HG03025 (cell line): Measurements from ENCODE around the gene PDE1C.
A peak's percentile ranks its signal among the peaks of the same experiment; 100 is the strongest.
"Not testable (repeated sequence)": the region's sequence is repeated elsewhere in the genome, so short reads cannot be mapped to it uniquely, and the experiment has no call there.

ENCODE experiments used
- ATAC-seq: cut with Tn5 transposase; IDR thresholded peaks from one replicate; pipeline ENCODE4 v1.9.1; 2021; ENCODE audit warnings: mild to moderate bottlenecking, moderate library complexity; ENCODE audit not compliant: unreplicated experiment, low FRiP score

Gene PDE1C

DNA sequence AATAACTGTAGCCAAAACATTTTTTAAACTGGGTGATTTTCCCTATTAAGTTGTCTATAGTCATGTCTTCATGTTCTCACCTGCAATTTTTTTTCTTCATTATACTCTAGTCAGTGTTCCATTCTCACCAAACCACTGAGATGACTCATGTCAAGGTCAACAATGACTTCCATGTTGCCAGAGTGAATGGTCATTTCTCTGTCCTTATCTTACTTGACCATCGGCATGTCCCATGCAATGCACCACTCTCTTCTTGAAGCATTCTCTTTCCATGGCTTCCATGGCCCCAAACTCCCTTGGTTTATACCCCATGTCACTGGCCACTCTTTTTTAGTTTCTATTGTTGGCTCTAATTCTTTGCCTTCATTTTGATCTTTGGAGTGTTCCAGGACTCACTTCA lies 209.3 kb downstream of the PDE1C start:
- no peak for ATAC-seq

DNA sequence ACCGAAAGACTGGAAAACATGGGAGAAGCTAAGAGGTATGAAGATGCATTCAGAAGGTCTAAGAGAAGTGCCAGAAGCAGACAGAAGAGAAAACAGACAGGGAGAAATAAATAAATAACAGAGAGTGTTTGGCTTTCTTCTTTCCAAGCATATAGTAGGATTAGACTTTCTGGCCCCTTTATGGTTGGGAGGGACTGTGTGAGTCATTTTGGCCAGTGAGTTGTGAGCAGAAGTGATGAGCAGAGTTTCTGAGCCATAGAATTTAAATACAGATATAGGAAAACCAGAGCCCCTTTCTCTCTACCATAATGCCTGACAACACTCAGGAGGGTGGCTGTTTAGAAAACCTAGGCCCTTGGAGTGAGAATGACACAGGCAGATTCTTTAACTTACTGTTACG lies 212.2 kb downstream of the PDE1C start:
- ATAC-seq: no peak

DNA sequence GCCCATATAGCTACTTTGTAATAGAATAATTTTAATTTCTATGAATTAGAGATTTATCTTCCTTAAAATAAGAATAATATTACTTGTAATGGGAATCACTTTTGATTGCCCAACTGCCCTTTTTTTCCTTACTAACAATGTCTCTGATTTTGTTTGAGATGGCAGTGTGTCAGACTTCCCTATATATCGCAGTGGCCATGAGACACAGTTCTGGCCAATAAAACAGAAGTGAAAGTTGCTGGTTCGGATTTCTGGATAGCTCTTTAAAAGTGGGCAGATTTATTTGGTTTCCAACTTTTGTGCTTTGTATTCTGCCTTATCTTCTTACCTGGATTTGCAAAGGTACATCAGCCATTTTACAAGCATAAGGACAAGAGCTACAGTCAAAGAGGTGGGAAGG lies 213.0 kb downstream of the PDE1C start:
- no peak for ATAC-seq

- ATAC-seq: no peak
These were observed 213.9 kb downstream of the PDE1C start for GRCh38 chr7:31856337-31856736.

DNA sequence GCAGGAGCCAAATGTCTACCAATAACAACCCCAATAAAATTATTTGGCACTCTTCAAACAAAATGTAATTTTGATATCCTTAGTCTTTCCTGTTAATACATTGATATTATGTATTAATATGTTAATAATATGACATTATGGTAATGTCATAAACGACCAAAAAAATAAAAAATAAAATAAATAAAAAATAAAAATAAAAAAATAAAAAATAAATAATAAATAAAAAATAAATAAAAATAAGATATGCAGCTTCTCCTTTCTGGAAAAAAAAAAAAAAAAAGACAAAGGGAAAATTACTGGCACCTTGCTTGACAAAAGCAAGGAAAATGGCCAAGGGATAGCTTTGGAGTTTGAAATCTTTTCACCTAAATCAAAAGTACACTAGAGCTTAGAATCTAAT lies 214.7 kb downstream of the PDE1C start:
- ATAC-seq: no peak

- no peak for ATAC-seq
These were observed 216.8 kb downstream of the PDE1C start for GRCh38 chr7:31853380-31853779.

DNA sequence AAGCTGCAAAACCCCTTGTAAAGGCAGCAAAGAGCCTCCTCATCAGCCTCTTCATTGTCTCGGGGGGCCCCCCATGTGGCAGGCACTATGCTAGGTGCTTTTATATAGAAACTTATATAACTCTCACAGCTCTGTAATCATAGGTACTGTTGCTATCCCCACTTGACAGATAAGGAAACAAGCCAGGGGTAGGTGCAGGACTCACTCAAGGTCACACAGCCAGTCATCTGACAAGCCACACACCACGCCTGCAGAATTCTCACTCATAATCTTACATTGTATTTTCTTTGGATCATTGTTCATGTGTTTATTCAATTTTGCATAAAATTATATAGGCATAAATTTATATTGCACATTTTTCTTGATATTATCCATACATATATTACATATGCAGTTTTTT lies 217.7 kb downstream of the PDE1C start:
- ATAC-seq: no peak

GRCh38 chr7:31851119-31851518 lies 219.1 kb downstream of the PDE1C start:
- ATAC-seq: no peak

DNA sequence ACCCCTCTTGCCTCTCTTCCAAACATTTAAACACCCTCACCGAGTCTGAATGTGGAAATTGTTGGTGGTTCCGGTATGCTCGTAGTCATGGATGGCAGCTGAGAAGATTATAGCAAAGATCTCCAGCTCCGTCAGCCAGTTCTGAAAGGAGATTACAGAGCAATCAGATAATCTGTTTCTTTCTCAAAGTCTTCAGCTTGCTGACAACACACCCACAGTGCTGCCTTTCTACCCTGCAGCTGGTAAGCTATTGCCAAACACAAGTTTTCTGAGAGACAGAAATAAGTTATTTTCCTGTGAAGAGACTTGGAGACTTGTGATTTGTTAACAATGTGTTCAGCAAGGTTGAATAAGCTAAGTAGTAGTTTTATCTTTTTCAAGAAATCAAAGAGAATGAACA lies 219.6 kb downstream of the PDE1C start:
- no peak for ATAC-seq

GRCh38 chr7:31850066-31850465 lies 220.1 kb downstream of the PDE1C start:
- no peak for ATAC-seq

DNA sequence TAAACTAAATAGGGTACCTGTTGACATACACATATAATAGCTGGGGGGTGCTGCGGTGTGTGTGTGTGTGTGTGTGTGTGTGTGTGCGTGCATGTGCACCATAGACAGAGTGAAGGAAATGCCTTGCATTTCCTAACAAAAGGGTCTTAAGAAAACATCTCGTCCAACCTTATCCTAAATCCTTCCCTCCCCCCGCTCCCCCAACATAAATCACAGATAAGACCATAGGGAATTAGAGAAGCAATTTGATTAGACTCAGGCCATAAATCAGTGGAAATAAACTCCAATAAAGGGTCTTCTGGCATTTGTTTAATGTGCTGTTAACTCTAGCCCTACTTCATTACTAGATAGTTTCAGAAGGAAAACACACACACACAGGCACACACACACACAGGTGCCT lies 234.7 kb downstream of the PDE1C start:
- no peak for ATAC-seq

DNA sequence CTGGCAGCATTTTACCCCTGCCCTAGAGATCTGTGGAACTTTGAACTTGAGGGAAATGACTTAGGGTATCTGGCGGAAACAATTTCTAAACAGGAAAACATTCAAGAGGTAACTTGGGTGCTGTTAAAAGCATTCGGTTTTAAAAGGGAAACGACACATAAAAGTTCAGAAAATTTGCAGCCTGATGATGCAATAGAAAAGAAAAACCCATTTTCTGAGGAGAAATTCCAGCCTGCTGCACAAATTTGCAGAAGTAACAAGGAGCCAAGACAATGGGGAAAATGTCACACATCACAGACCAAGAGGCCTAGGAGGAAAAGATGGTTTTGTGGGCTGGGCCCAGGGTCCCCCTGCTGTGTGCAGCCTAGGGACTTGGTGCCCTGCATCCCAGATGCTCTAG lies 236.6 kb downstream of the PDE1C start:
- ATAC-seq: not testable (repeated sequence)

DNA sequence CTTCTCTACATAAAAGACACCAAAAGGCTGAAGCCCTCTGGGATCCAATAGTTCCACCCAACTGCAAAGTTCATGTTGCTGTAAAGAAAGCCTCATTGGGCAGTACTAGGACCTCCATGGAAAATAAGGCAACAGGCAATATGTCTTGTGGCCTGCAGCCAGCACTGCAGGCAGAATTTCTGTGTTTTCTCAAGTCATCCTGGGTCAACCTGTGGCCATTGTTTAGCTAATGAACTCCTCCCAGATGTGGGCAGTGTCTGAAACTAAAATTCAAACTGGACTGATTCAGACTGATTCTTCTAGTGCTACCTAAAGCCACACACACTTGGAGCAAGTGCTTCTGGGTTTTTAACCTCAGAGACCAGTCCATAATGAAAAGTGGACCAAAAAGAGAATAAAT lies 241.7 kb downstream of the PDE1C start:
- ATAC-seq: no peak

DNA sequence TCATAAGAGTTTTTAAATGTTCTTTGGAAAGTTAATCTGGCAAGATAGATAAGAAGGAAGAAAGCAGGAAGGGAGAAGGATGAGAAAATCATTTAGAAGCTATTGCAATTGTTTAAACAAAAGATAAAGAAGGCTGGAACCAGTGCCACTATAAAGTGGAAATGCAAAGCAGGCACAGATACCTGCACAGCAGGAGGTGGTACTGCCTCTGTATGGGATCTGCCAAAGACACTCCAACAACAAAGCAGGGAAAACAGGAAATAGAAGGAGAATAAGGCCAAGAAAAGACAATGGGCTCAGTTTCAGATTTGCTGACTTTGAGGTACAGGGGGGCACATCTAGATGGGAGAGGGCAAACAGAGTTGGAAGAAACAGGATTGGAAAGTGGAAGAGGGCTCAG lies 244.6 kb downstream of the PDE1C start:
- no peak for ATAC-seq

- ATAC-seq: no peak
These were observed 251.2 kb downstream of the PDE1C start for GRCh38 chr7:31819031-31819430.

DNA sequence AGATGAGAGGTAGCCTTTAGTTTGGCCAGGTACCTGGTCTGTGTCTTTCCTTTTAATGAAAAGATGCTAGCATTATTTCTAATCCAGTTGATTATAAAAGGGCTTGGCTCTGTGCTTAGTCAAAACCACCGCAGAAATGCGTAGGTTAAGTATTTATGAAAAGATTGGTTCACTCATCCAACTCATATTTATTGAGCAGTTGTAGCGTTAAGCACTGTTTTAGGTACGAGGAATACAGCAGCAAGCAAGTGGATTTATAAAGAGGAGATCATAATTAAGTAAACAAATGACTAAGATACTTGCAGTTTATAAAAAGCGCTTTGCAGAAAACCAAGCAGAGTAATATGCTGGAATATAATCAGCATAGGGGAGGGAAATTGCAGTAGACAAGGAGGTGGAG lies 253.4 kb downstream of the PDE1C start:
- ATAC-seq: no peak

GRCh38 chr7:31815796-31816195 lies 254.4 kb downstream of the PDE1C start:
- no peak for ATAC-seq

DNA sequence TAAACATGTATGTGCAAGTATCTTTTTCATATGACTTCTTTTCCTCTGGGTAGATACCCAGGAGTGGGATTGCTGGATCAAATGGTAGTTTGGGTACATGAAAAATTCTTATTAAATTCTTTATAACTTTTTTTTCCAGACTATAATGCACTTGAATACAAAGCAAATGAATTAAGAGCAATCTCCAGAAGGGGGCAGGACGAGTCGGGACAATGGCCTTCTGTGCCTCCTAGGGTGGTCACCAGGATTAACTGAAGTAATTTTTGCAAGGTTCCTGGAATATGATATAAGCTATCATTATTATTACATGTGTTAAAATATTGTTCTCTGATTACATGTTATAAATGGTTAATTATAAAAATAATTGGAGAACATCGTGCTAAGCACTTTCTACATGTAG lies 256.0 kb downstream of the PDE1C start:
- no peak for ATAC-seq

DNA sequence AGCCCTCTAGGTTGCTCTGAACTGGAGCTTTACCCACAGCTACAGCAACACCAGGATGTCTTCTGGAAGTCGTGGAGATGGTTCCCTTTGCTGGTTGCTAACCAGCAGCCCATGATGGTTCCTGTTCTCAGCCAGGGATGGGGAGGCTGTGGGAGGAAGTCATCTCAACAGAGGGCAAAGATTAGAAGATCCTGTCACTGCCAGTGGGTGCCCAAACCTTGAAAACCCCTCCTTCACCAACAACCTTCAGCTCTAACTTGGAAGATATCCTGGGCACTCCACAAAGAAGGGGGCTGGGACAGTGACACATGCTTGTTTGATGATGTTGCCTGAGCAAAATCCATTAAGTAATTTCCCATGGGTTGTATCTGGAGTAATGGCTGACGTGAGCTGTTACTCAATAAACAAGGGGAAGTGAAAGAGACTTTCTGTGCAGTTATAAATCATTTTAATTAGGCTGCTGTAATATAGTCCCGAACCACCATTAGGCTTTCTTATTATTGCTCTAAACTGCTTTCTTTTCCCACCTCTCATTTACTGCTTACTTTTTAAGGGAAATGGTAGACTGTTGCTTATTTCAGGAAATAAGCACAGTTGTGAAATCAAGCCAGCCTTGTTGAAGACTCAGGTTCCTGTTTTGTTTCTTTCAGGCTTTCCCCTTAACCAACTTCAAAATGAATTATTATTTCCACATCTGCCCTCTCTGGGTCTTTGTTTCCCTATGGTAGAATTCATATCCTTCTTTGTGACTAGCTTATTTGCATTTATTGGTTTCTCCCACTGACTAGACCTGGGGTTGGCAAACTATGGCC lies 258.4 kb downstream of the PDE1C start:
- no peak for ATAC-seq

GRCh38 chr7:31805209-31805818 lies 264.9 kb downstream of the PDE1C start:
- ATAC-seq: peak; percentile 96

DNA sequence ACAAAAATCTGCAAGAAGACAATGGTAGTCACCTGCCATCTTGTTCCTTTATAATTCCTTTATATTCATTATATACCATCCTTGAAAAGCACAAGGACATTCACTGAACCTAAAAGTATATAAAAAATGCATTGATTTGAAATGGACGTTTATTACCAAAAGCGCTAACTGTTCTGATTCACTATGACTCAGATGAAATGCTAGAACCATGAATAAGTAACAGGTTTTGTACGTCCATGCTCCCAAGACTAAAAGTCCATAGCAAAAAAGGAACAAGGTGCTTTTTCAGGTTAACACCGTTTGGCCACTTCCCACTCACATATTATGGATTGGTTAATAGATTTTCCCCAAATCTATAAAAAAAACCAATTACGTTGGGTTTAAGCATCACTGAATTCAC lies 273.8 kb downstream of the PDE1C start:
- no peak for ATAC-seq

- no peak for ATAC-seq
These were observed 275.3 kb downstream of the PDE1C start for GRCh38 chr7:31794851-31795344.
